ENCODE data around the gene DYRK2.

DNA sequence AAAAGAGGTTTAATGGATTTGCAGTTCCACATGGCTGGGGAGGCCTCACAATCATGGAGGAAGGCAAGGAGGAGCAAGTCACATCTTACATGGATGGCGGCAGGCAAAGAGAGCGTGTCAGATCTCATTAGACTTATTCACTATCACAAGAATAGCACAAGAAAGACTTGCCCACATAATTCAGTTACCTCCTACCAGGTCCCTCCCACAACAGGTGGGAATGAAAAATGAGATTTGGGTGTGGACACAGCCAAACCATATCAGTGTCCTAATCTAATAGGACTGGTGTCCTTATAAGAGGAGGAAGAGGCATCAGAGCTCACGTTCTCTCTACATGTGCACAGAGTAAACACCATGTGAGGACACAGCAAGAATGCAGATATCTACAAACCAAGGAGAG is 25.9 kb downstream of the DYRK2 start:
- TF ChIP-seq, protein P1, sequence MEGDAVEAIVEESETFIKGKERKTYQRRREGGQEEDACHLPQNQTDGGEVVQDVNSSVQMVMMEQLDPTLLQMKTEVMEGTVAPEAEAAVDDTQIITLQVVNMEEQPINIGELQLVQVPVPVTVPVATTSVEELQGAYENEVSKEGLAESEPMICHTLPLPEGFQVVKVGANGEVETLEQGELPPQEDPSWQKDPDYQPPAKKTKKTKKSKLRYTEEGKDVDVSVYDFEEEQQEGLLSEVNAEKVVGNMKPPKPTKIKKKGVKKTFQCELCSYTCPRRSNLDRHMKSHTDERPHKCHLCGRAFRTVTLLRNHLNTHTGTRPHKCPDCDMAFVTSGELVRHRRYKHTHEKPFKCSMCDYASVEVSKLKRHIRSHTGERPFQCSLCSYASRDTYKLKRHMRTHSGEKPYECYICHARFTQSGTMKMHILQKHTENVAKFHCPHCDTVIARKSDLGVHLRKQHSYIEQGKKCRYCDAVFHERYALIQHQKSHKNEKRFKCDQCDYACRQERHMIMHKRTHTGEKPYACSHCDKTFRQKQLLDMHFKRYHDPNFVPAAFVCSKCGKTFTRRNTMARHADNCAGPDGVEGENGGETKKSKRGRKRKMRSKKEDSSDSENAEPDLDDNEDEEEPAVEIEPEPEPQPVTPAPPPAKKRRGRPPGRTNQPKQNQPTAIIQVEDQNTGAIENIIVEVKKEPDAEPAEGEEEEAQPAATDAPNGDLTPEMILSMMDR (conservative IDR thresholded peaks at IDR 0.05; ENCODE audit: low read depth, low read length), result no peak
- TF ChIP-seq EZH2phosphoT487 (IDR thresholded peaks at IDR 0.05; ENCODE audit: borderline replicate concordance, low read length) (no peak), EZH2 (IDR thresholded peaks at IDR 0.05; ENCODE audit: low read length, unreplicated experiment) (no peak)
